Spinal cord (tissue), 9 donors: ENCODE results near the gene CCR5AS.
"Not testable (repeated sequence)": the region's sequence is repeated elsewhere in the genome, so short reads cannot be mapped to it uniquely, and the experiment has no call there.

Experiments
- DNase-seq, 6 donors: peaks; one replicate each; pipeline versions ENCODE4 v3.0.0 to v3.0.0-alpha.2; 2013 to 2015; ENCODE audit warnings: low spot score in 6 of 6, low read depth in 4 of 6
- H3K27ac ChIP-seq: one replicate; pipeline ENCODE4 v1.5.1; 2013; ENCODE audit warnings: low read depth, low read length, control low read depth
- H3K27me3 ChIP-seq: one replicate; pipeline ENCODE4 v1.6.1; 2013; ENCODE audit warnings: low read length; ENCODE audit not compliant: control insufficient read depth, insufficient read depth
- H3K36me3 ChIP-seq: one replicate; pipeline ENCODE4 v1.6.1; 2013; ENCODE audit warnings: low read length; ENCODE audit not compliant: control insufficient read depth, insufficient read depth
- H3K4me1 ChIP-seq: one replicate; pipeline ENCODE4 v1.6.1; 2013; ENCODE audit warnings: low read length; ENCODE audit not compliant: control insufficient read depth, insufficient read depth
- H3K4me3 ChIP-seq: one replicate; pipeline ENCODE4 v1.5.1; 2013; ENCODE audit warnings: low read depth, low read length, control low read depth
- H3K9me3 ChIP-seq: one replicate; pipeline ENCODE4 v1.6.1; 2013; ENCODE audit warnings: low read length; ENCODE audit not compliant: control insufficient read depth, insufficient read depth
- WGBS: methylation state at CpG from one replicate; pipeline ENCODE4 v1.1.5; 2013; ENCODE audit warnings: missing lambda C conversion rate; ENCODE audit not compliant: insufficient coverage; 5-methylcytosine and 5-hydroxymethylcytosine counted together
- donor health status: healthy.

Gene CCR5AS

DNA sequence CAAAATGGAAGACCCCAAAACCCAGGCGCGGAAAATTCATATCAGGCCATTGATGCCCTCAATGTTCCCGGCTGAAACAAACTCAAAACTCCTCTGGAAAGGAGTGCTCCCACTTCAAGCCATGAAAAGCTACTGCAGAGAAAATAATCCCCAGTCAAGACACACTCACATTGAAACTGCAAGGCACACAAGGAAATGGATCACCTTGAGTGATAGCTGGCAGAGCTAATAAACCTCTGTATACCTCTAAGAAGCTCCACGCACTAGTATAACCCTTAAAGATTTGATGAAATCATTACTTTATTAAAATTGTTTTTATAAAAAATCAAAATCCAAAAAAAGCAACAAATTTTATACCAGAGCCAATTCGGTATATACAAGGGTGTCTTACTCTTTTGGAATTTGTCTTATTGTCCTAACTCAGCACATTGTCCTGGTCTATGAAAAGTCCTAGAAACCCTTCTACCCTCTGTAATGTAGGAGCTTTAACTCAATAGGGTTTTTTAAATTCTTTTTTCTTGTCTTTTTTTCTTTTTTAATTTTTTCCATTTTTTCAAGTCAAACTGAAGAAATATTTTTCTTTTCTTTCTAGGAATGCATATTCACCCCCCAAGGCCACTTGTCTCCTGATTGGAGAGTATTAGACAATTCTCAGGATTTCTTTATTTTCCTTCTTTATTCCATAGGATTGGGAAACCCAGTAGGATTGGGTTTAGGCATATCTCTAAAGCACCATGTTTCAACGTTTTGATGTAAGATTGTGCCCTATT, 8.5 kb downstream of the CCR5AS start:
- Histone ChIP-seq H3K4me3 (no peak overlapping the region), H3K36me3 (no peaks in the 10 kb centered on the region), H3K27ac (no peak overlapping the region), H3K9me3 (no peaks in the 10 kb centered on the region), H3K4me1 (no peaks in the 10 kb centered on the region), H3K27me3 (no peaks in the 10 kb centered on the region)
- no peak for DNase-seq
- WGBS: 100% methylated on average over 1 of the region's 6 CpGs

DNA sequence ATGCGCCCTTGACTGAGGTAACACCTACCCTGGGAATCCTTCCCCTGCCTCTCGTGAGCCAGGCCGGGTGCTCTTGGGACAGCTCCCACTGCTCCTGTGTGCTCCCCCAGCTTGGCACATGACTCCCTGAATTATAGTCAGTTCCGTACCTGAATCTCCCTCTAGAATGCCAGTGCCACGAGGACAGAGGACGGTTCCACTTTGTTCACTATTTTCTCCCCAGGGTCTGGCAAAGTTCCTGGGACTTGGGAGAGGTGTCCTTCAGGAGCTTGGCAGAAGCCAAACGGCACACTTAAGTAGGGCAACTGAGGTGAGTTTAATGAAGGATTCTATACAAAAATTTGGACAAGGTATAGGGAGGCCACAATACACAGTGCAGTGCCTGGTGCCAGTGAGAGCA, 9.8 kb downstream of the CCR5AS start:
- no peaks in the 10 kb centered on the region for H3K36me3 ChIP-seq
- no peaks in the 10 kb centered on the region for H3K9me3 ChIP-seq
- H3K27me3 ChIP-seq: no peaks in the 10 kb centered on the region
- H3K27ac ChIP-seq: no peak overlapping the region
- H3K4me1 ChIP-seq: no peaks in the 10 kb centered on the region
- DNase-seq: no peak
- H3K4me3 ChIP-seq: no peak overlapping the region
- WGBS: 94% methylated on average over 7 of the region's 7 CpGs

GRCh38 chr3:46395766-46396530, 10.9 kb downstream of the CCR5AS start:
- no peaks in the 10 kb centered on the region for H3K4me1 ChIP-seq
- H3K9me3 ChIP-seq: no peaks in the 10 kb centered on the region
- DNase-seq: no peak
- H3K4me3 ChIP-seq: no peak overlapping the region
- 100% methylated on average over 1 of the region's 6 CpGs for WGBS
- H3K36me3 ChIP-seq: no peaks in the 10 kb centered on the region
- H3K27ac ChIP-seq: no peak overlapping the region
- H3K27me3 ChIP-seq: no peaks in the 10 kb centered on the region

GRCh38 chr3:46395210-46395661, 11.6 kb downstream of the CCR5AS start:
- H3K4me1 ChIP-seq: no peaks in the 10 kb centered on the region
- WGBS: 83% methylated on average over 5 of the region's 6 CpGs
- no peaks in the 10 kb centered on the region for H3K36me3 ChIP-seq
- no peak overlapping the region for H3K27ac ChIP-seq
- no peak overlapping the region for H3K4me3 ChIP-seq
- DNase-seq: no peak
- no peaks in the 10 kb centered on the region for H3K27me3 ChIP-seq
- H3K9me3 ChIP-seq: no peaks in the 10 kb centered on the region

DNA sequence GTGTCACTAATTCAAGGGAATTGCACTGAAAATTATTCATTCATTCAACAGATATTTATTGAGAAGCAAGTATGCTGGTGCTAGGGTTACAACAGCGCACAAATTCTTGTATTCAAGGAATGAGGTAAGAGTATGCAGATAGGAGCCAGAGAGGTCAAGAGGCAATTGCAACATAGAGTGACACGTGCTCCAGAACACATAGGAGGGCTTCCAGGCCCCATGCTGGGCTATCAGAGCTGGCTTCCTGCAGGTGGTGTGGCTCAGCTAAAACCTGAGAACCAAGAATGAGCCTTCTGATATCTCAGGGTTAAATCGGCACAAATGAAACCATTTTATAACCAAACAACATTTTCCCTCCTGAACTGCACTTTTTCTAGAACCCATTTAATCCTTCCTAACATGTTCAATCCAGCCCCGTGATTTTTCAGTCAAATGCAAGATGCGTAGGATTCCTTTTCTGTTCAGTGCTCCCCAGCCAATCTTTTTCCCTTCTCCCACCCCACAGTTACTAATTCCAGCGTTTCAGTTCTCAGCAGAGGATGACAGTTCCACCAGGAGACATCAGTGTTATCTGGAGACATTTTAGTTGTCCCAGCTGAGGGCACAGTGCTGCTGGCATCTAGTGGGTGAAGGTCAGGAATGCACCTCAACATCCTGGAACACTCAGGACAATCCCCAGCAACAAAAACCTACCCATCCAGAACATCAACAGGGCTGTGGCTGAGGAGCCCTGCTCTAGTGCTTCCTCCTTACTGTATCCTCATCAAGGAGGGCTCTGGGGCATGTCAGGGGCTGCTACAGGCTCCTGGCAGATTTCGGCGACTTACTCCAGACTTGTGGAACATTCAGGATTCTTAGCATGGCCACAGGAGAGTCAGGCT, 13.1 kb downstream of the CCR5AS start:
- Histone ChIP-seq H3K27me3 (no peaks in the 10 kb centered on the region), H3K36me3 (no peaks in the 10 kb centered on the region), H3K9me3 (no peaks in the 10 kb centered on the region), H3K27ac (no peak overlapping the region), H3K4me3 (no peak overlapping the region), H3K4me1 (no peaks in the 10 kb centered on the region)
- WGBS: 83% methylated on average over 7 of the region's 8 CpGs
- no peak for DNase-seq

DNA sequence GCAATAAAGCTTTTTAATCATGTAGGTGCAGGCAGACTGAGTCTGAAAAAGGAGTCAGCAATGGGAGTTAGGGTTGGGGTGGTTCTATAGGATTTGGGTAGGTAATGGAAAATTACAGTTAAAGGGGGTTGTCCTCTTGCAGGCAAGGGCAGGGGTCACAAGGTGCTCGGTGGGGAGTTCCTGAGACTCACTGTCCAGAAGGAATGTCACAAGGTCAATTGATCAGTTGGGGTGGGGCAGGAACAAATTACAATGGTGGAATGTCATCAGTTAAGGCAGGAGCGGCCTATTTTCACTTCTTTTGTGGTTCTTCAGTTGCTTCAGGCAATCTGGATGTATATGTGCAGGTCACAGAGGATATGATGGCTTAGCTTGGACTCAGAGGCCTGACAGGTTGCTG, 13.9 kb downstream of the CCR5AS start:
- H3K4me1 ChIP-seq: no peaks in the 10 kb centered on the region
- DNase-seq: no peak
- WGBS: 80% methylated on average over 1 of the region's 2 CpGs

GRCh38 chr3:46391526-46391925, 15.3 kb downstream of the CCR5AS start:
- H3K27me3 ChIP-seq, H3K4me3 ChIP-seq, DNase-seq, H3K4me1 ChIP-seq, H3K36me3 ChIP-seq, H3K27ac ChIP-seq, H3K9me3 ChIP-seq: not testable (repeated sequence)
- 96% methylated on average over 5 of the region's 5 CpGs for WGBS

More for the DNA sequence above, 13.9 kb downstream of the CCR5AS start:
- Histone ChIP-seq H3K27me3 (no peaks in the 10 kb centered on the region), H3K27ac (no peak overlapping the region), H3K4me3 (no peak overlapping the region), H3K36me3 (no peaks in the 10 kb centered on the region), H3K9me3 (no peaks in the 10 kb centered on the region)

- Histone ChIP-seq H3K4me3 (no peak overlapping the region), H3K27me3 (no peaks in the 10 kb centered on the region), H3K9me3 (no peaks in the 10 kb centered on the region), H3K27ac (no peak overlapping the region), H3K4me1 (no peaks in the 10 kb centered on the region), H3K36me3 (no peaks in the 10 kb centered on the region)
- DNase-seq: no peak
- WGBS: 86% methylated on average over 6 of the region's 6 CpGs
Observed at GRCh38 chr3:46389306-46389705, 17.6 kb downstream of the CCR5AS start.

DNA sequence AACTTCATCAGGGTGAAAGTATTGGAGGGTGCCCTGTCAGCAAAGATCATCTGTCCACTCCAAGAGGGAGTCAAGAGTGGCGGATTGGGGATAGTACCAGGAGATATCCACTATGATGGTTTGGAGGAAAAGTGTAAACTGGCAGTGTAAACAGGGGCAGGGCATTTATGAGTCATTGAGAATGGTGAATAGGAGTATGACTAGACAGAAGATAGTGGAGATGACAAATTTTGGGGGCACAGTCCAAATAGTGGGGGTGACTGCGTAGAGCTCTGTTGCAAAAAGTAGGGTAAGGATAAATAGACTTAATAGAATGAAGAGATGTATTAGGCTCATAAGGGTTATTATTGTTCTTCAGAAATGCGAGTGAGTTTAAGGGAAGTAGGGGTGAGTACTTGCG, 18.0 kb downstream of the CCR5AS start:
- DNase-seq, H3K4me3 ChIP-seq, H3K9me3 ChIP-seq, H3K36me3 ChIP-seq, H3K27me3 ChIP-seq, H3K4me1 ChIP-seq, H3K27ac ChIP-seq: not testable (repeated sequence)
- 95% methylated on average over 4 of the region's 4 CpGs for WGBS
